GM12892 (cell line): ENCODE results near the gene FPR3.

Source experiments
- POLR2A ChIP-seq: IDR thresholded peaks from 2 replicates; pipeline ENCODE4 v1.6.1; 2011; ENCODE audit warnings: low read depth, low read length, control low read depth
- POLR2AphosphoS5 ChIP-seq: IDR thresholded peaks from 2 replicates; pipeline ENCODE4 v1.6.1; 2011; ENCODE audit warnings: low read depth, low read length, control low read depth

- no peak for TF ChIP-seq POLR2AphosphoS5
- no peak for TF ChIP-seq POLR2A
Observed at GRCh38 chr19:51788029-51788428, 6.9 kb upstream of the FPR3 start.
